ENCODE results near the gene OLIG1.

OLIG1 gene

DNA sequence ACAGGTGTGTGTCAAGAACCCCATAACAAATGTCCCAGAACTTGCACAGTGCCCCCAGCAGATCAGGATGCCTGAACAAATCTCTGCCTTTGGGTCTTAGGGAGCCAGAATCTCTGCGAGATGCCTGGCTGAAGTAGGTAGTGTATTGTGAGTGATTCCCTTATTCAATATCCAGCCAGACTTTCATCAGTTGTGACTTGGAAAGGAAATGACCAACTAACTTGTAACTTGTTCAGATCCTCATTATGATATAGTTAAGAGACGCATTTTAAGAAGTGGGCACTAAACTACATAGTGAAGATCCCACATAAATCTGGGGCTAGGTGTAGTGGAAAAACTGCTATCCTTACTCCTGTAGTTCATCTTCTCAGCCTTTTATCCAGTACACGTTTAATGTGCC, 32.4 kb upstream of the OLIG1 start:
- no peak for TF ChIP-seq ZFX (IDR thresholded peaks at IDR 0.05)
- TF ChIP-seq, protein P1, sequence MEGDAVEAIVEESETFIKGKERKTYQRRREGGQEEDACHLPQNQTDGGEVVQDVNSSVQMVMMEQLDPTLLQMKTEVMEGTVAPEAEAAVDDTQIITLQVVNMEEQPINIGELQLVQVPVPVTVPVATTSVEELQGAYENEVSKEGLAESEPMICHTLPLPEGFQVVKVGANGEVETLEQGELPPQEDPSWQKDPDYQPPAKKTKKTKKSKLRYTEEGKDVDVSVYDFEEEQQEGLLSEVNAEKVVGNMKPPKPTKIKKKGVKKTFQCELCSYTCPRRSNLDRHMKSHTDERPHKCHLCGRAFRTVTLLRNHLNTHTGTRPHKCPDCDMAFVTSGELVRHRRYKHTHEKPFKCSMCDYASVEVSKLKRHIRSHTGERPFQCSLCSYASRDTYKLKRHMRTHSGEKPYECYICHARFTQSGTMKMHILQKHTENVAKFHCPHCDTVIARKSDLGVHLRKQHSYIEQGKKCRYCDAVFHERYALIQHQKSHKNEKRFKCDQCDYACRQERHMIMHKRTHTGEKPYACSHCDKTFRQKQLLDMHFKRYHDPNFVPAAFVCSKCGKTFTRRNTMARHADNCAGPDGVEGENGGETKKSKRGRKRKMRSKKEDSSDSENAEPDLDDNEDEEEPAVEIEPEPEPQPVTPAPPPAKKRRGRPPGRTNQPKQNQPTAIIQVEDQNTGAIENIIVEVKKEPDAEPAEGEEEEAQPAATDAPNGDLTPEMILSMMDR (conservative IDR thresholded peaks at IDR 0.05), result no peak
- no peak overlapping the region for H3K27ac ChIP-seq

DNA sequence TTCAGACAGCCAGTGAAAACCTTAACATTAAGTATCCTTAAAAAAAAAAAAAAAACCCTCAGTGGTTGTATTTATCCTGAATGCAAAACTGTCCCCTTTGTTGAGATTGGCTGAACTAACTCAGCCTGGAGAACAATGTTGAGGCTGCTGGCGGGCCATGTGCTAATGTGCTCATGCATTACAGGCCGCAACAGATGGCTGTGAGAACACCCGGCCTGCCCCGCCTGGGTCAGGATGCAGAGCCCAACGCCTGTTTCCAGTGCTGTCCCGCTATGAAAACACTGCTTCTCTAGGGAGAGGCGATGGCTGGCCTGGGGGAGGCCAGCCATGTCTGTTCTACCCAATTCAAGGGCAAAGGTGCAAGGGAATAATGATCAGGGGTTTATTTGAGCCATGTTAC, 30.4 kb upstream of the OLIG1 start:
- no peak overlapping the region for H3K27ac ChIP-seq
- TF ChIP-seq ZFX (IDR thresholded peaks at IDR 0.05), result no peak
- TF ChIP-seq, protein P1 (conservative IDR thresholded peaks at IDR 0.05), result no peak

DNA sequence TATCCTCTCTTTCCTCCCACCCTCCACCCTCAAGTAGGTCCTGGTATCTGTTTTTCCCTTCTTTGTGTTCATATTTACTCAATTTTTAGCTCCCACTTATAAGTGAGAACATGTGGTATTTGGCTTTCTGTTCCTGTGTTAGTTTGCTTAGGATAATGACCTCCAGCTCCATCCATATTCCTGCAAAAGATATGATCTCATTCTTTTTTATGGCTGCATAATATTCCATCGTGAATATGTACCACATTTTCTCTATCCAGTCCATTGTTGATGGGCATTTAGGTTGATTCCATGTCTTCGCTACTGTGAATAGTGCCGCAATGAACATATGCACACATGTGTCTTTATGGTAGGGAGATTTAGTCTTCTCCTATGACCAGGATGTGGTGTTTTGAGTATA, 29.7 kb upstream of the OLIG1 start:
- no peak for TF ChIP-seq ZFX (IDR thresholded peaks at IDR 0.05)
- TF ChIP-seq, protein P1 (conservative IDR thresholded peaks at IDR 0.05), result no peak
- H3K27ac ChIP-seq, result no peak overlapping the region

DNA sequence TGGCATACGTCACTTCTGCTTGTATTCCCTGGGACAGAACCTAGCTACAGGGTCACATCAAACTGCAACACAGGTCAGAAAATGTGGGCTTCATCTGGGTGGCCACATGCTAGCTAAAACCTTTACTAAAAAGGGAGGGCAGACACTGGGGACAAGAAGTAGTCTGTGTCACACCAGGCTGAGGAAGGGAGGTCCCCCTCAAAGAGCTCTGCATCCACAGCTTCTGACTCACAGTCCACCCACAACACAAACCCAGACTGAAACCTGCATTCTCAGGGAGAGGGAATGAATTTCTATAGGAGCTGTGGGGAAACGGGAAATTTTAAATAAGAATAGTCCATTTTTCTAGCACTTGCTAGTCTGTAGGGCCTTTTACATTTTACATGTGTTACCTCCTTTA, 28.0 kb upstream of the OLIG1 start:
- H3K27ac ChIP-seq, result no peak overlapping the region
- TF ChIP-seq, protein P1 (conservative IDR thresholded peaks at IDR 0.05), result no peak
- TF ChIP-seq ZFX (IDR thresholded peaks at IDR 0.05), result no peak

DNA sequence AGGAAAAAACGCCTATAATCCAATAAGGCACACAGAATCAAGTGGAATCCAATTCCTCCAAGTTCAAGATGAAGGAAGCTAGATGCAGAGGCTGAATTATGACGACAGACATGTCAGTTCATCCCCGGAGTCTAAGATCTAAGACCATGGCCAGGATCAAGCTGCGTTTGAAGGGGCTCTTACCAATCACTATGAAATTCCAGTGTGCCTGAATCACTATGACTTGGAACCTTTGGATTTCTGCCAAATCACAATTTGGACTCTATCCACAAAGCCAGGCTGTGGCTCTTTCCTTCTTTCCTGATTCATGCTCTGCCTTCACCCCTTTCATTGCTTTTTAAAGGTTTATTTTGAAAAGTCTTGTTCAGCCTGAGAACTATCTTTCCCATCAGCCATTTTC, 27.1 kb upstream of the OLIG1 start:
- H3K27ac ChIP-seq, result no peak overlapping the region
- TF ChIP-seq, protein P1 (conservative IDR thresholded peaks at IDR 0.05), result no peak
- no peak for TF ChIP-seq ZFX (IDR thresholded peaks at IDR 0.05)

DNA sequence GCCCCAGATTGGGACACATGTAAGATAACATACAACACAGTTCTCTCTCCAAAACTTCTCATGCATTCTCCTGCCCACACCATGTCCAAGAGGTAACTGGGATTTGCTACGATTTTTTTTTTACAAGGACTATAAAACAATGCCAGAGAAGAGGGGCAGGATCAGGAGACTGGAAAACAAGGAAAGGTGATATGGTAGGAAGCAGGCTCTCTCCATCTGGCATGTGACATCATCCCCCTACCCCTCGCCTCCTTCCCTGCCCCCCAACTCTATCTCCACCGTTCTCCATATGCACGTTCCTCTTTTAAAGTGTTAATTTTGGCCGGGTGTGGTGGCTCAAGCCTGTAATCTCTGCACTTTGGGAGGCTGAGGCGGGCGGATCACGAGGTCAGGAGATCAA, 23.5 kb upstream of the OLIG1 start:
- H3K27ac ChIP-seq, result no peak overlapping the region
- TF ChIP-seq ZFX (IDR thresholded peaks at IDR 0.05), result no peak
- TF ChIP-seq, protein P1 (conservative IDR thresholded peaks at IDR 0.05), result no peak

DNA sequence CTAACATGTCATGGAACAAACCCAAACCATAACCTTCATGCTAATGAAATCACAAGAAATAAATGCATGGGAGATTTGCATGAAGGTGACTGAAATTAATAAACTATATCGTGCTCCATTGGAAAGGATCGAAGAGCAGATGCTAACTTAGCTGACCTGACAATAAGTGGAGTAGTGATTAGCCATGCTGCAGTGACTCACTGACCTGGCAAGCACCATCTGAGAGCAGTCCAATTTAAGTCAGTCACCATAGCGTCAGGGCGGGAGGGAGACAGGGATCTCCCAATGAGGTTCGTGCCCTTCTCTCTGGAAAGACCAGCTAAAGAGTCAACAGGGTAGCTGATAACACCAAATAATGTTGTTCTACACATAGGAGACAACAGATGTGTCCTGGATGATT, 22.7 kb upstream of the OLIG1 start:
- H3K27ac ChIP-seq, result no peak overlapping the region
- TF ChIP-seq ZFX (IDR thresholded peaks at IDR 0.05), result no peak
- TF ChIP-seq, protein P1 (conservative IDR thresholded peaks at IDR 0.05), result no peak

Measured in C4-2B (cell line).